ENCODE results near the gene GFRA1.

GFRA1 gene

GRCh38 chr10:116208956-116209567, 63.9 kb downstream of the GFRA1 start:
- no peaks in the 10 kb centered on the region for H3K4me1 Mint-ChIP-seq (ENCODE audit: low read depth)
- no peak overlapping the region for H3K4me3 Mint-ChIP-seq
- H3K36me3 Mint-ChIP-seq (ENCODE audit: low read depth): no peaks in the 10 kb centered on the region
- no peaks in the 10 kb centered on the region for H3K9me3 Mint-ChIP-seq
- no peak for DNase-seq
- no peaks in the 10 kb centered on the region for H3K27me3 Mint-ChIP-seq
- H3K27ac Mint-ChIP-seq: no peak overlapping the region

- Mint-ChIP-seq H3K27me3 (no peaks in the 10 kb centered on the region), H3K9me3 (no peaks in the 10 kb centered on the region), H3K36me3 (ENCODE audit: low read depth) (no peaks in the 10 kb centered on the region), H3K27ac (no peak overlapping the region), H3K4me1 (ENCODE audit: low read depth) (no peaks in the 10 kb centered on the region), H3K4me3 (no peak overlapping the region)
- DNase-seq: no peak
Observed at GRCh38 chr10:116207690-116208089, 65.3 kb downstream of the GFRA1 start.

- H3K27ac Mint-ChIP-seq: no peak overlapping the region
- H3K4me1 Mint-ChIP-seq (ENCODE audit: low read depth): no peaks in the 10 kb centered on the region
- no peaks in the 10 kb centered on the region for H3K36me3 Mint-ChIP-seq (ENCODE audit: low read depth)
- H3K9me3 Mint-ChIP-seq: no peaks in the 10 kb centered on the region
- no peaks in the 10 kb centered on the region for H3K27me3 Mint-ChIP-seq
- H3K4me3 Mint-ChIP-seq: no peak overlapping the region
- no peak for DNase-seq
Observed at GRCh38 chr10:116203661-116204060, 69.3 kb downstream of the GFRA1 start.

DNA sequence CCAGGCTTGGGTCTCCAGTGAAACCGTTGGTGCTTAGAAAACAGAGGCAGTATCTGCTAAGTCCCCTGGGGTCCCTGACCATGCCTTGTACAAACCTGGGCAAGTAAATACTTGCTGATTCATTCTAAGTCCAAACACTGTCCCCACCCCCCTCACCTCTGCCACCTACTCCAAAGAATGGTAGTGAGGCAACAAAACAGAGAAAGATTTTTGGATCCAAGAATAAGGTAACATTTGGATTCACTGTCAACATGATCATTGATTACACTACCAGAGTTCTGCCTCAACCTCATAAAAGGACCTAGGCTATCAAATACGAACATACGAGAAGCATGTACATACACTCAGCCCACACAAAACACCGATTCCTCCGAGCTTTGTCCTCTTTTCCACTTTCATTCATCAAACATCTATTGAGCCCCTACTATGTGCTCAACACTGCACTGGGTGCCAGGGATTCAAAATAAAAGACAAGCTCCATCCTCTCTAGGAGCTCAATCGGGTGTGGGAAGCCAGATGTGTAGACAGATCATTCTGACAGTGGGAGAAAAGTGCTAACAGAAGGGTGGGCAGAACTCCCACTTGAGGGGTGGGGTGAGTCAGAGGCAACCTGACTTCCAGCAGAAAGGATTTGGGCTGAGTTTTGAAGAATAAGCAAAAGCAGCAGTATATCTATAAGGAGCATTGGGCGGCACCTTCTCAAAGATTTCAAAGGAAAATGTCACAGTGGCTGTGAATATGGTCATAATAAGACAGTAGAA, 71.2 kb downstream of the GFRA1 start:
- DNase-seq: no peak
- no peaks in the 10 kb centered on the region for H3K4me1 Mint-ChIP-seq (ENCODE audit: low read depth)
- H3K36me3 Mint-ChIP-seq (ENCODE audit: low read depth): no peaks in the 10 kb centered on the region

DNA sequence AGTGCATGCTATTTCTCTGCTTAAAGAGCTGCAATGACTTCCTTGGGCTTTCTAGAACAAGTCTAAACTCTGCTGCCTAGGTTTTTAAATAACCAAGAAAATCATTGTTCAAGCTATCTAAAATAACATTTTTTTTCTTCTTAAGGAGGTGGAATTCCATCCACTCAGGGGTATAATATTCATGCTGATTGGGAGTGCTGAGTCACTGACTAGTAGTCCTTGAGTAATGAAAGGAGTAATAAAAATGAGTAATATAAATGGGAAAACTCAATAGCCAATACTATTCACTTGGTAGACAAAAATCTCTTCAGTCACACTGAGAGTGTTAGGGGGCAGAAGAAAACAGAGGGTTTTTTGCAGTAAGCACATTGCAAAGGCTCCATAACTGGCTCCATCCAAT, 72.0 kb downstream of the GFRA1 start:
- Mint-ChIP-seq H3K27ac (no peak overlapping the region), H3K4me1 (ENCODE audit: low read depth) (no peaks in the 10 kb centered on the region), H3K27me3 (no peaks in the 10 kb centered on the region), H3K4me3 (no peak overlapping the region), H3K36me3 (ENCODE audit: low read depth) (no peaks in the 10 kb centered on the region), H3K9me3 (no peaks in the 10 kb centered on the region)
- no peak for DNase-seq

More for the DNA sequence above, 71.2 kb downstream of the GFRA1 start:
- Mint-ChIP-seq H3K4me3 (no peak overlapping the region), H3K27ac (no peak overlapping the region), H3K9me3 (no peaks in the 10 kb centered on the region), H3K27me3 (no peaks in the 10 kb centered on the region)

- Mint-ChIP-seq H3K4me1 (ENCODE audit: low read depth) (no peaks in the 10 kb centered on the region), H3K9me3 (peaks cover 2% of the 10 kb centered on the region), H3K36me3 (ENCODE audit: low read depth) (no peaks in the 10 kb centered on the region), H3K27ac (no peak overlapping the region), H3K27me3 (no peaks in the 10 kb centered on the region), H3K4me3 (no peak overlapping the region)
- DNase-seq: no peak
Observed at GRCh38 chr10:116198676-116199035, 74.3 kb downstream of the GFRA1 start.

DNA sequence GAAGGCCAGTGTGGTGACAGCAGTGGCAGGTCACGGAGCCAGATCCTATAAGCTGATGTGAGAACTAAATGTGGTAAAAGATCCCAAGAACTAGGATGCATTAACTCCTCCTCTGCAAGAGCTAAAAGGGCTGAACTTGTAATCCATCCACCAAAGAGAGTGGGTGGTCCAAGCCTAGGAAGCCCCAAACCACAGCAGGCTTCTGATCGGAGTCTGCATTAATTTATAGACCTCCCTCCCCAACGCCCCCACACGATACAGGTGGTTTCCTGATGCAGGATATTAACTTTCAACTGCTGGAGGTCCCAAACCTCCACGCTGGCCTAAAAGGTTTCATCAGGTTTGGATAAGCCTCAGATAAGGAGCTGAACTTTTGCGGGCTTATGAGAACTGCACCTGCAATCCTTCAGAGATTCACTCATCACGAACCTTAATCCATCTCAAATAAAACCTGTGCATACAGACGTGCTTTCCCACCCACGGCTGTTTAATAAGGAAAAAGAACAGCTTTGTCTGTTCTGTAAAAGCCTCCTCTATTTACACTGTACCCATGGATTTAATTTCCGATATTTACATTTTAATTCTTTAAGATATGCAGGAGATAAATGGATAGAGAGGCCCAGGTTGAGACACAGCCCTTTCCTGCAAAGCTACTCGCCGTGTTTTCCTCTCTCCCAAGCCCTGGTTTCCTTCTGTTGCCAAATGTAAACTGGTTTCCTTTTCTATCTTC, 74.9 kb downstream of the GFRA1 start:
- no peaks in the 10 kb centered on the region for H3K27me3 Mint-ChIP-seq
- H3K9me3 Mint-ChIP-seq: peaks cover 2% of the 10 kb centered on the region
- H3K27ac Mint-ChIP-seq: no peak overlapping the region
- no peaks in the 10 kb centered on the region for H3K4me1 Mint-ChIP-seq (ENCODE audit: low read depth)
- no peaks in the 10 kb centered on the region for H3K36me3 Mint-ChIP-seq (ENCODE audit: low read depth)
- DNase-seq: no peak
- no peak overlapping the region for H3K4me3 Mint-ChIP-seq

- H3K4me3 Mint-ChIP-seq: no peak overlapping the region
- no peaks in the 10 kb centered on the region for H3K4me1 Mint-ChIP-seq (ENCODE audit: low read depth)
- DNase-seq: no peak
- no peaks in the 10 kb centered on the region for H3K27me3 Mint-ChIP-seq
- H3K27ac Mint-ChIP-seq: no peak overlapping the region
- H3K36me3 Mint-ChIP-seq (ENCODE audit: low read depth): no peaks in the 10 kb centered on the region
- peaks cover 2% of the 10 kb centered on the region for H3K9me3 Mint-ChIP-seq
Observed at GRCh38 chr10:116195583-116195982, 77.4 kb downstream of the GFRA1 start.

DNA sequence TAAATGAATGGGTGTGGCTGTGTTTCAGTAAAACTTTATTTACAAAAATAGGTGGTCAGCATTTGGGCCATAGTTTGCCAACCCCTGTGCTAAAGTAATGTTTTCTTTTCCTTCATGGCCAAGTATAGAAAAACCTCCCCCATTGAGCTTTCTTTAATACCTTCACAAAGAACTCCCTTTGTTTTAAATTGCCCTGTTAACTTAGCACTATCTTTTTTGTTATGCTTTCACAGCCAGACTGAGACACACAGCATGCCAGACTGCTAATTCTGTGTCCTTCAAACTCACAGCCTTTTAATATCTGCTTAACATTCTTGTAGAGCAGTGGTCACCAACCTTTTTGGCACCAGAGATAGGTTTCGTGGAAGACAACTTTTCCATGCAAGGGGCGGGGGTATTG, 78.0 kb downstream of the GFRA1 start:
- no peaks in the 10 kb centered on the region for H3K36me3 Mint-ChIP-seq (ENCODE audit: low read depth)
- H3K9me3 Mint-ChIP-seq: peaks cover 2% of the 10 kb centered on the region
- no peak overlapping the region for H3K4me3 Mint-ChIP-seq
- H3K27ac Mint-ChIP-seq: no peak overlapping the region
- H3K4me1 Mint-ChIP-seq (ENCODE audit: low read depth): no peaks in the 10 kb centered on the region
- no peaks in the 10 kb centered on the region for H3K27me3 Mint-ChIP-seq
- no peak for DNase-seq

DNA sequence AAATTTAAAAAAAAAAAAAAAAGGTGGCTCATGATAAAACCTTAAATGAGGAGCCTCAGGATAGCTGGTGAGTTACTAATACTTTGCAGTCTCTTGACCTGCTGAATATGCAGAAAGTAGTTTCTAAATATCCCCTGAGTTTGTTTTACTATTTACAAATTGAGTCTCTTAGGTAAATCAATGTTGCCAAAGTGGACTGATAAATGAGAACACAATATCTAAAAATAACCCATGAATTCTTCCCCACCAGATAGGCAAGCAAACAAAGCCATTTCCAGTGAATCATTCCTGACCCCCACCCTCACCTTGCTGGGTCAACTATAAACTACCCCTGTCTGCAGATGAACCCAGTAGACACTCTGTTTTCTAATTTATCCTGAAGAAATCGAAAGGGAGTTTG, 78.9 kb downstream of the GFRA1 start:
- Mint-ChIP-seq H3K27me3 (no peaks in the 10 kb centered on the region), H3K4me3 (no peak overlapping the region), H3K9me3 (peaks cover 2% of the 10 kb centered on the region), H3K27ac (no peak overlapping the region), H3K36me3 (ENCODE audit: low read depth) (no peaks in the 10 kb centered on the region), H3K4me1 (ENCODE audit: low read depth) (no peaks in the 10 kb centered on the region)
- DNase-seq: no peak

DNA sequence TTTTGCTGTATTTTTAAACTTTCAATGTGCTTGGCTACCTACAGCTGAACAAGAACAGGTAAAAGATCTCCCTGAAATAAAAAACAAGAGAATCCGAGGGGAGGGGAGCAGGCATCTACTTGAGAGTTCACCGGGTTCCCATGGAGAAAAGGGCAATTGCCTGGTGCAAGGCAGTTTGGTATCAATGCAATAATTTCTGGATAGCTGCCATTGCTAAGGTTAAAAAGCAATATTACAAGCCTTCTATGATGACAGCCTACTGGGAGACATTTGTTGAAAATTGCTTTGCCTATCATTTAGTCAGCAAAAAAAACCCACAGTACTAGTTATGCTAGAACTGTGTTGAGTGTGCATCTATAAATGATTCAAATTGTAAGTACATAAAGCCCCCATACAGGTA, 82.1 kb downstream of the GFRA1 start:
- DNase-seq: no peak
- H3K4me1 Mint-ChIP-seq (ENCODE audit: low read depth): no peaks in the 10 kb centered on the region
- H3K4me3 Mint-ChIP-seq: no peak overlapping the region
- no peaks in the 10 kb centered on the region for H3K27me3 Mint-ChIP-seq
- H3K9me3 Mint-ChIP-seq: peaks cover 2% of the 10 kb centered on the region
- H3K27ac Mint-ChIP-seq: no peak overlapping the region
- H3K36me3 Mint-ChIP-seq (ENCODE audit: low read depth): no peaks in the 10 kb centered on the region

GRCh38 chr10:116186273-116186672, 86.7 kb downstream of the GFRA1 start:
- Mint-ChIP-seq H3K36me3 (ENCODE audit: low read depth) (no peaks in the 10 kb centered on the region), H3K27ac (no peak overlapping the region), H3K4me1 (ENCODE audit: low read depth) (no peaks in the 10 kb centered on the region), H3K27me3 (no peaks in the 10 kb centered on the region), H3K4me3 (no peak overlapping the region), H3K9me3 (no peaks in the 10 kb centered on the region)
- no peak for DNase-seq

DNA sequence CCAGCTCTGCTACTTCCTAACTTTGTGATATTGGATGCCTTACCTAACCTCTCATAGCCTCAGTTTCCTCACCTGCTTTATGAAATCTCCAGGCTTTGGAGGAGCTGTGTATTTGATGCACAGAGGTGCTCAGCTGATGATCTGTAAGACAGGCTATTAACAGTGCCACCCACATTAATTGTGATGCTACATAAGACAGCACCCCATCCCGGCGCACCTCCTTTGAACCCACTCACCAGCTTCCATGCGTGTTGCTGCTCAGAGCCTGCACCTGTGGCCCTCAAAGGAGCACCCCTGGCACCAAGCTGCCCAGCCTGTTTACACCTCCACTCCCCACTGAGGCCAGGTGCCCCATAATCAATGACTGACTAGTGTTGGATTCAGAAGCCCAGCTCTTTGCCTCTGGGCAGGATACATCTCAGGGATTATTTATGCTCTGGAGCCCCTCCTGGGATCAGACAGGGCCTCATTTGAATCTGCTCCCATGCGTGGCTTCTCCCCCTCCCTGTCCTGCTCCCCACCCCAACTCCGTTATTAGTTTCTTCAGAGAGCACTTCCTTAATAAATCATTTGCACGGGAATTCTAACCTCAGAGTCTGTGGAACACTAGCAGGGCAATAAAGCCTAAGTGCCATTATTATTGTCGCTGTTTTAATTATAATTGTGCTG, 87.7 kb downstream of the GFRA1 start:
- H3K9me3 Mint-ChIP-seq: no peaks in the 10 kb centered on the region
- H3K27ac Mint-ChIP-seq: no peak overlapping the region
- no peak for DNase-seq
- H3K27me3 Mint-ChIP-seq: no peaks in the 10 kb centered on the region
- no peaks in the 10 kb centered on the region for H3K4me1 Mint-ChIP-seq (ENCODE audit: low read depth)
- no peaks in the 10 kb centered on the region for H3K36me3 Mint-ChIP-seq (ENCODE audit: low read depth)
- H3K4me3 Mint-ChIP-seq: no peak overlapping the region

DNA sequence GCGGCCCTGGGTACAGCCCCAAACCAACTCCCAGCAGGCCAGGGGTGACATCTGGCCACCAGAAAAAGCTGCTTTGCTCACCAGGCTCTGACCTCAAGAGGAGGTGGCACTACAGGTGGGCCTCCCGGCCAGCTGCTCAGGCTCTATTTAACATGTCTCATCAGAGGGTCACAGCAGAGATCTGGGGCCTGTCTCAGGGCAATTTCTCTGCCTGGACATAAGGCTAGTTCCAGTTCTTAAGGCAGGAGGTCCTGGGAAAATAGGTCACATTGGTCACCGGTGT, 88.6 kb downstream of the GFRA1 start:
- DNase-seq: no peak
- no peak overlapping the region for H3K4me3 Mint-ChIP-seq
- H3K27ac Mint-ChIP-seq: no peak overlapping the region

More for the DNA sequence above, 88.6 kb downstream of the GFRA1 start:
- Mint-ChIP-seq H3K27me3 (no peaks in the 10 kb centered on the region), H3K9me3 (no peaks in the 10 kb centered on the region), H3K36me3 (ENCODE audit: low read depth) (no peaks in the 10 kb centered on the region), H3K4me1 (ENCODE audit: low read depth) (no peaks in the 10 kb centered on the region)
